Measurements from ENCODE around the gene TNFSF18.
"Not testable (repeated sequence)": the region's sequence is repeated elsewhere in the genome, so short reads cannot be mapped to it uniquely, and the experiment has no call there.

The TNFSF18 gene, protein sequence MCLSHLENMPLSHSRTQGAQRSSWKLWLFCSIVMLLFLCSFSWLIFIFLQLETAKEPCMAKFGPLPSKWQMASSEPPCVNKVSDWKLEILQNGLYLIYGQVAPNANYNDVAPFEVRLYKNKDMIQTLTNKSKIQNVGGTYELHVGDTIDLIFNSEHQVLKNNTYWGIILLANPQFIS

DNA sequence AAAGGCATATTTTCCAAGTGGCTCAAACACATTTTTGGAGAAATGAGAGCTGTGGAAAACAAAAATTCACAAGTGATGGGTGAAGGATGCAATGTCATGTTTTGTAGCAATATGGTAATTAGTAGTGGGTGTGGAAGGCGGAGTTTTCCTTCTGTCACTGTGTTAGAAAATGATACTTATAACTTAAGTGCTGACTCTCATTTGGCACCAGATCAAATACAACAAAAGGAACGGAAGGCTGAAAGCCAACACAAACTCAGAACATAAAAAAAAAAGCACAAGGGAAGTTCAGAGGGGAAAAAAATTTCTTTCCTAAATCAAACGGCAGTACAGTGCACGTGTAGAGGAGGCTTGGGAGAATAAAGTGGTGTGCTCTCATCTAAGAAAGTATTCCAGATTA lies at the start of gene TNFSF18:
Gene TNFSF18 (minus strand): TSS at position 77 of the 400 bp plus-strand sequence. CDS start 45 bp downstream, at position 32.
- DNase-seq, result no peak

DNA sequence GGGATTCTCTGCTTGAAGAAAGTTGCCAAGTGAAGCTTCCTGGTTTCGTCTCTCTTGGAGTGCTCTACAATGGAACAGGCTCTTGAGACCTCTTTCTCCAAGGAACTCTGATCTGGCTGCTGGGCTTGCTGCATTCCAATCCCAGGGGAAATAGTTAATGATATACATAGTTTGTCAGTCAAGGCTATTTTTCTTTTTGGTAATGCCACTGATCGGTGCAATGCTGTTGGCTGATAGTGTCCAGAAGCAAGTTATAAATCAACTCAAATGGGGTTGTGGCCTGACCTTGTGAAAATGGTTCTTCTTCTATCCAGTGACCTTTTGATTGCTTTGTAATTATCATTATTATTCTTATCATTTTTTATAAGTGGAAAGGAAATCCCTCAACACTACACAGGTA lies 48.4 kb upstream of the TNFSF18 start:
- no peak for DNase-seq

DNA sequence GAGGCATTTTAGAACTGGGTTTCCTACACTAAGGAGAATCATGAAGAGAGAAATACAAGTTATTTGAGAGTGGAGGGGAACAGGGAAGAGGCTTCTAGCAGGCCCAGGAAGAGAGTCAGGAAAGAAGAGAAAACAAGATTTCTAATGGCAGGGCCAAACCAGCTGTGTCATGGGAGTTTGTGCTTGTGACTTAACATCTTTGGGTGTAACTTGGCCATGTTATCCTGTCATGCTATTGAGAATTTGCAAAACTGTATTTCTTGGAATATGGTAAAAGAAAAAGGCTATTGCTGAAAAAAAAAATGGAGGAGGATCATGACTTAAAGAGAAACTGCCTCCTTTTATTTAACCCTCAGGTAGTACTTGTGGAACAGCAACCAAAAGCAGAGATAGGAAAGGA lies 47.4 kb upstream of the TNFSF18 start:
- DNase-seq, result no peak

DNA sequence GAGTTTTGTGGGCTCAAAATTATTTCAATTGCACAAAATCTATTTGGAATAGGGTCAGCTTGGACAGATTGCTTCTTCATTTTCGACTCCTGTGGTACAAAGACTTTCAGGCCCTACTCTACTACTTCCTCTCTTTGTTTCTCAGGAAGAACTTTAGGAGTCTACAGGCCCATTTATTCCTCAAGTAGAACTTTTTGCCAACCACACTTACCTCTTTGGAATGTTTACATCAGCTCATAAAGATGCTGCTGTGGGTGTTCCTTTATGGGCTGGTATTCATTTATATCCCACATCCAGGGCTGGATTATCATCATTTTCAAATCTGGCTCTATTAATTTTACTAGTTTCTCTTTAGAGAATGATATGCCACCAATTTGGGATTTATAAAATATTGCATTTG lies 46.3 kb upstream of the TNFSF18 start:
- no peak for DNase-seq

DNA sequence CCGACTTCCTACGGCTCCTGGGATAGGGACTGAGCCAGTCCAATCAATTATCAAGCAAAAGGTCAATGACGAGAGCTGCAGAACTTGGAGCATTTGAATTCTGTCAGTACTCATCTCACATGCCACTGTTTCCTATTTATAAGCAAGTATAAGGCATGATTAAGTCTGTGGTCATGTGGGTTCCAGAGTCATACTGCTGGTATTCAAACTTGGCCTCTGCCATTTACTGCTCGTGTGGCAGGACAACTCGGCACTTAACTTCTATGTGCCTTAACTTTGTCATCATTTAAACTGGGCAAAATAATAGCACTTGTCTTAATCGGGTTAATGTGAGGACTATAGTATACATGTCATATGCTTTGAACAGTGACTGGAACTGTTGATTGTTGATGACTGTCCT lies 44.9 kb upstream of the TNFSF18 start:
- DNase-seq, result no peak

DNA sequence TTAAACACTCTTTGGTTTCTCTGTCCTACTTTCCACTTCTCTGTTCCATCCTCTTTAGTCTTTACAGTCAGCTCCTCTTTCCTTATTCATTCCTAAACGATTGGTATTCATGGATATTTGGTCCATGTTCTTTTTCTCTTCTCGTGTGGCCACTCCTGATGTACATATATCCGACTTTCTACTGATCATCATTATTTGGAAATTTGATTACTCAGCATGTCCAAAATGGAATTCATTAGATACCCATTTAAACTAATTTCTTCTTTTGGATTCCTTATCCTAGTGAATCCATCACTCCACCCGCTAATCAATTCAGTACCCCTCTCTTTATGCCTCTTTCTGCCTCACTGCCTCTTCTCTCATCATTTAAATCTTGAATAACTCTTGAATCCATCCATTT lies 43.8 kb upstream of the TNFSF18 start:
- no peak for DNase-seq

DNA sequence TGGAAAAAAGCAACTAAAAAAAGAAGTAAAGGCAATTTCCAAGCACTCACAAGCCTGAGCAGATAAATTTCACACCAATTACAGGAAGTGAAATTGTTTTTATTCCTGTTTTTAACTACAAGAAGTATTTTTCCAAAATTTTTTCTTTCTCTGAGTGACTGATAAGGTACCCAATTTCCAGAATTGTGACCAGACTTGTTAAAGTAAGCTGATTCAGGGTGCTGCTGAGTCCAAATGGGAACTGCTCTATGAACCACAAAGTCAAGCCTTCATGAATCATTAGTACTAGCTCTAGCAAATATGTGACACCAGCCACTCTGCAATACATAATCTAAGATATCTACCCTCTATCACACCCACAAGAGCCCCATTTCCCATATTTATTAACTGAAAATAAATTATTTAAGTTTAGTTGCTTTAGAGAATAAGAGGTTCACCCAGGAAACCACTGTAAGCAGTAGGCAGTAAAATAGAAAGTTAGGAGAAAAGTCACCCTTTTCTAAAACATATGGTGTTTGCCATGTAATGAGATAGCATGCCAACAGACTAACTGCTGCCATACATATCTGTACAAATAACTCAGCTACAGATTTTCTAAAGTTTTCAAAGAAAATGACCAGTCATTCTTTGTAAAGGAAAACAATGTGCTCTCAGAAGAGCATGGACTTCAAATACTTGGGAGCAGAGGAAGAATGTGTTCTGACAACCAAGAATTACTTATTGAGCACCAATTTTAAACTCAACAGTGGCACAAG lies 43.1 kb upstream of the TNFSF18 start:
- no peak for DNase-seq

DNA sequence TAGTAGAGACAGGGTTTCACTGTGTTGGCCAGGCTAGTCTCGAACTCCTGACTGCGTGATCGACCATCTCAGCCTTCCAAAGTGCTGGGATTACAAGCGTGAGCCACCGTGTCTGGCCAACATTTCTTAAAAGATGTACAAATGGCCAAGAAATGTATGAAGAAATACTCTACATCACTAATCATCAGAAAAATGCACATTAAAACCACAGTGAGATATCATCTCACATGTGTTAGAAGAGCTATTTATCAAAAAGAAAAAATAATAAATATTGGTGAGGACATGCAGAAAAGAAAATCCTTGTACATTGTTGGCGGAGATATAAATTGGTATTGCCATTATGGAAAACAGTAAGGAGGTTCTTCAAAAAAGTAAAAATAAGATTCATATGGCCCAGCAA lies 33.6 kb upstream of the TNFSF18 start:
- no peak for DNase-seq

DNA sequence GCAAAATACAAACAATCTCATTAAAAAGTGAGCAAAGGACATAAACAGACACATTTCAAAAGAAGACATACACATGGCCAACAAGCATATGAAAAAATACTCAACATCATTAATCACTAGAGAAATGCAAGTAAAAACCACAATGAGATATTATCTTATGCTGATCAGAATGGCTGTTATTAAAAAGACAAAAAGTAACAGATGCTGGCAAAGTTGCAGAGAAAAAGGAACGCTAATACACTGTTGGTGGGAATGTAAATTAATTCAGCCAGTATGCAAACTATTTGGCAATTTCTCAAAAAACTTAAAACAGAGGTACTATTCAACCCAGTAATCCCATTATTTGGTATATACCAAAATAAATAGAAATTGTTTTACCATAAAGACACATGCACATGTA lies 32.2 kb upstream of the TNFSF18 start:
- DNase-seq, result no peak

DNA sequence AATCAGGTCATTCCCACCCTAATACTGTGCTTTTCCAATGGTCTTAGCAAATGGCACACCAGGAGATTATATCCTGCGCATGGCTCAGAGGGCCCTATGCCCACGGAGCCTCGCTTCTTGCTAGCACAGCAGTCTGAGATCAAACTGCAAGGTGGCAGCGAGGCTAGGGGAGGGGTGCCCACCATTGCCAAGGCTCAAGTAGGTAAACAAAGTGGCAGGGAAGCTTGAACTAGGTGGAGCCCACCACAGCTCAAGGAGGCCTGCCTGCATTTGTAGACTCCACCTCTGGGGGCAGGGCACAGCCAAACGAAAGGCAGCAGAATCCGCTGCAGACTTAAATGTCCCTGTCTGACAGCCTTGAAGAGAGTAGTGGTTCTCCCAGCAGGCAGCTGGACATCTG lies 23.5 kb upstream of the TNFSF18 start:
- not testable (repeated sequence) for DNase-seq

DNA sequence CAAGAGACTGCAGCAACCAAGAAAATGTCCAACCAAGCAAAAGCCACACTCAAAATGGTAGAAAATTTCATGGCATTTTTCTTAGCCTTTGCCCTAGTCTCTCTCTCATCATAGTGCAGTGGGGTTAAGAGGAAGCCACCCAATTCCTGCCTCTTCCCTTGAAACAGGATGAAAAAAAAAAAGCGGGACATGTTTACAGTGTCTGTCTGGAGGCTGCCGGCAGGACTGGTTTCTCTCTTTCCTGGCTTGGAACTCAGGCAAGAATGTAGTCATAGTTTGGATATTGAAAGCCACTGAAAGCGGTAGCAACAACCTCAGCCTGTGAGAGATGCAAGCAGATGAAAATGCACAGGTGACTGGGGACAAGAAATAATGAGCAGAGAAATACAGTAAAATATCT lies 13.3 kb upstream of the TNFSF18 start:
- no peak for DNase-seq

DNA sequence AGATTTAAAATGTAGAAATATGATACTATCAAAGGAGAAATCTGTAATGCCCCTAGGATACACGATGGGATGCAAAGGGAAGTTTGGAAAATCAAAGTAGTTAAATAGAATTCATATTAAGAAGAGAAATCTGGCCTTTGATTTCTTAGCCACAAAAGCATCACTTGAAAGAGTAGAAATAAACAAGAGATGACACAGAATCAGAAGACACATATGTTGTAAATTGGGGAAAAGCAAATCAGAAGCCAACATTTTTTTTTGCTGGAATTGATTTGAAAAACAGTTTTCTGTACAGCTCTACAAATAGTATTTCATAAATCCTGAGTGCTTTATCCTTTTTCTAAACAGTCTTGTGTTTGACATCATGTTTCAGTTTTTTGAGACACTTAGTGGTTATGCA lies 12.4 kb upstream of the TNFSF18 start:
- DNase-seq, result no peak

DNA sequence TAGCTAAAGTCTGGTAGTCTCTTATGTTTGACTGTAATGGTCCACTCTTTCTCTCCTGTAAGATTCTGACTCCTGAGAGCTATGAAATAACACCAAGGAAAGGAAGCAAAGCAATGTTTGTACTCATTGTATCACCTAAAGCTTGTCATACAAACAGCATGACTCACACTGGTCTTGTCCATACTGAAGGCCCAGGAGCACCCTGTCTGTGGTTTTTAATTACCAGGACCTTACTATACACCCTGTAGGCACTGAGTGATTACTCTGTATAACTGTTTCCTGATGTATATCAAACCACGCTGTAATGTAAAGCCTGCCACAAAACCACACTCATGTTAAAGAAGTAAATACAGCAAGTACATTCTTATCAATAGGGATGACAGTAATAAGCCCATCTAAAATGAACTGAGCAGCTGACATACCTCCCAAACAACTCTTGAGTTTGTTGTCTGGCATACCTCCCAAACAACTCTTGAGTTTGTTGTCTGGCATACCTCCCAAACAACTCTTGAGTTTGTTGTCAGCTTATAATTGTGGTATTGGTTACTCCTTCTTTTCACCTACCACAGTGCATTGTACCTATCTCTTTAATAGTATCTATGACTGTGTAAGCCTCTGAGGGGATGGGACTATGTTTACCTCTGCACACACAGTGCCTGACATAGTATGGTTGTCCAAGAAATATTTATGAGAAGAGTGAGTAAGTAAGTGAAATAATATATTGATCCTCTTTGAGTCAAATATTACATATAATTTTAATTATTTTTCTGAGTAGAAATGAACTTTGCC lies 11.6 kb upstream of the TNFSF18 start:
- DNase-seq, result no peak

DNA sequence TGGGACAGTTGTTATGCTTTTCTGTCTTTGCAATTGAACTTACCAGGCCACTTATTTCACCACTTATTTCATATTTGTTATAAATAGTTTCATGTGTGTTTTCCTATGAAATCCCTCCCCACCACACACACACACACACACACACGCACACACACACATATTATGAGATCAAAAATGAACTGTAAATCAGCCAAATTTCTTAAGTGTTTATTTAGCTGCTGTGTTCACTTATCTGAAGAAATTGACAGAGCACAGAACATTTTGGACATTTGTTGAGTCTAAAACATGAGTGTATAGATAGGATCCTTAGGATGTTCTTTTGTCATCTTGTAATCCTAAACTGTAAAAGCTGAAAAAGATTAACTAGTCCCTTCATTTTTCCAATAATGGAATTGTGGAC lies 7.8 kb upstream of the TNFSF18 start:
- no peak for DNase-seq

DNA sequence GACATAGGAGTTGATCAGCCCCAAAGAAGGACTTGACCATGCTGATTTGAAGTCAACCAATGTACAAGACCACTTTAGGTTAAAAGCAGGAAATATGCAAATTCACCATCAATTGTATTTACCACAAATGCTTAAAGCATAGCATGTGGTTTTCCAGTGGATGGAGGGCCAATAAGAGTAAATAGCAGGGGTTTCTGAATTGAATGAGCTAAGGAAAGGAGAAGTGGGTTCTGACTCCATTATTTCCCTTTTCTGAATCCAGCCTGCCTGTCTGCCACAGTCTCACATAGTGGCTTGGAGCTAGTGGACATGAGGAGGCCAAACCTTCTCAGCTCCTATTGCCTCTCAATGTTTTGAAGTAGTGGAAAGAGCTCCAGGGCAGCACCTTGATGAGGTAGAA lies 7.2 kb upstream of the TNFSF18 start:
- no peak for DNase-seq

DNA sequence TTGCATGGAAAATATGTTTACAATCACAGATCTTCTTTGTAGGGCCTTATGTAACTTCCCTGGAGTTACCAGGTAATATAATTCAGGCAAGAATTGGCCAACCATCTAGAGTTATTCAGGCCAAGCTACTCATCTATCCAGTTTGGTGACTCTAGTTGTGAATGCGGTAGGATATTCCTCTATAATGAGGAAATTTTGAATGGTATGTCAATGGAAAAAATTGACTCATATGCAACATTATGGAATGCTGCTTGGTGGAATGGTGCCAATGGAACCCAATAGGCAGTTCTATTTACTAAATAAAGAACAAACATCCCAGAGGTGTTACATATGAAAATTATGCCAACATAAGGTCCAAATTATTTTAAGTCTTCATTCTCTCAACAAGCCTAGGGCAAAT lies 5.6 kb upstream of the TNFSF18 start:
- DNase-seq, result no peak

DNA sequence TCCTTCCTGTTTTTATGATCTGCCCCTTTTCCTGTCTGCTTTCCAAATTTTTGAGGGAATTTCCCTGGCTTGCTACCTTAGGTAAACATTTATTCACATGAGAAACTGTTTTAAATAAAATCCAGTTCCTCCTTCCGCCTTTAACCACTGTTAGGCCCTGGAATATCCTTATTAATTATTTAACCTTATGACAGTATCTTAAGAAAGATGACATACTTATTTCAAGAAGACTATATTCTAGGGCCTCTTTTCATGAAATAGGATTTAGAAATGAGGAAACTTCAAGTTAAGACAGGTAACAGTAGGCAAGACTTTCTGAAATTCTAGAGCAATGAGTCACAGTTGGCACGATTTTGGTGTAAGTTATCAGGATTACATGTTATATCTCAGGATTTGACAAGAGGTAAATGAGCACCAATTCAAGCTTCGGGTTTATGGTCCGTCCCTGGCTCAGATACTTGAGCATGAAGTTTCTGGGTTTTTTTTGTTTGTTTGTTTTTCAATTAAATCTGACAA lies 2.0 kb upstream of the TNFSF18 start:
- no peak for DNase-seq

DNA sequence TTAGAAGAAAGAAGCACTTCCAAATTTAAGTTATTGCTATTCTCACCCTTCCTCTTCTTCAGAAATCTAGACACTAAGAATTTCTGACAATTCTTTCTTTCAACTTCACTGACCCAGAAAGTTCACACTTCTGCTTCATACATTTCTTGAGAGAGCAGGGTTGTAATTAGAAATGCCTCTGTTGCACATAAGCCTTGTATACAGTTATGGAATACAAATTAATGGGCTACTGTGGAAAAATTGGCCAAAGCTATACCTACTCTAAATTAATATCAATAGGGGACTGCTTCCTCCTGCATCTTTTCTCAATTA lies 1.5 kb downstream of the TNFSF18 start:
- no peak for DNase-seq

DNA sequence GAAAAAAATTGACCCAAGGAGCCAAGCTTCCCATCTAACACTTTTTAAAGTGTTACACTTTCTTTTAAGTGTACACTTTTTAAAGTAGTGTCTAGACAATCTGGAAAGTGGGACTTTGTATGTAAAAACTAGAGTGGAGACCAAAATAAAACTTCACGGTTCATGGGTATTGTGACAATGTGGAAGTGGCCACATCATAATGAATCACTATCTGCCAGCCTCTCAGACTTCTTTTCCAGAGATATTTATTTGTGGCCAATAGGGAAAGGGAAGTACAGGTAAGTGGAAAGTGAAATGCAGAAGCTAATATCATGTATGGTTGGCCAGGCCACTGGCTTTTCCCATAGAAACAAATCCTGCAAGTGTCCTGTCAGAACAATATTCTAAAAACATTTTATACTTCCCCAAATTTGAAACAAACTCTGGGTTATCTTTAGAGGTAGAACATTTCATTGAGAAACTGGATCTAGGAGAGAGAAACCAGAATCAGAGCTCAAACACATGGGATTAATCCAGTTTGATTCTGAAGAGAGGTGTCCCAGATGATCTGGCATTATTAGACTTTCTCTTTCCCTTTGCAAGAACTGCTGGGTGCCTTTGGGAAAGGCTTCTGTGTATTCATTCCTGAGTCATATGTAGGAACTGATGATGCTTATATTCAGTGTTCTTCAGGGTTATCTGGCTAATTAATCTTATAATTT lies 2.0 kb downstream of the TNFSF18 start:
- no peak for DNase-seq

DNA sequence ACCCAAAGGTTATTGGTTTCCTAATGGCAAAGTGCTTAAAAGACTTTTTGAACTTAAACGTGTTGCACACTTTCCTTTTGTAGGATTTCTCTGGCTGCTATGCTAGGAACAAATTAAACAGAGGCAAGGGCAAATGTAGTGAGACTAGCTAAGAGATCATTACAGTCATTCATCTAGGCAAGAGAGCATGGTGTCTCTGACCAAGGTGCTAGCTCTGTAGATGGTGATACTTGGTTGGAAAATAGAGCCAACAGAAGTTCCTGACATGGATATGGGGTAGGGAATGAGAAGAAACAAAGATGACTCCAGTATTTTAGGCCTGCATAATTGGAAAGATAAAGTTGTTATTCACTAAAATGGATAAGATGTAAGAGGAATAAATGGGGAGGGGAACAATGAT lies 6.1 kb downstream of the TNFSF18 start:
- no peak for DNase-seq

DNA sequence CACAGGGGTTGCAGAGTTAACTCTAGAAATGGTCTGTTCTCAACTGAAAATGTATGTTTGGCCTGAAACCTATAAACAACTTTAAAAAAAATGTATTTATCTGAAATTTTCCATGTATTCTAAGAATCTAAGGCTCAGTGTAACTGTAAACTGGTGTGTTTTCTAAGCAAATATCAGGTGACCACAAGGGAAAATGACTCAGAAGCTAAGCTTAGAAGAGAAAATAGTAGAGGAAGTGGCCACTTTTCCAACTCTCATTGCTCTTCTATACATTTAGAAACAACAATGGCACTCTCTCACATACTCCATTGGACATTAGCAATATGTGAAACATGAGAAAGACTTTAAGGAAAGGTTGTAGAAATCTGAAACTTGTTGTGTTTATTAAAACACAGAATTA lies 7.5 kb downstream of the TNFSF18 start:
- no peak for DNase-seq

DNA sequence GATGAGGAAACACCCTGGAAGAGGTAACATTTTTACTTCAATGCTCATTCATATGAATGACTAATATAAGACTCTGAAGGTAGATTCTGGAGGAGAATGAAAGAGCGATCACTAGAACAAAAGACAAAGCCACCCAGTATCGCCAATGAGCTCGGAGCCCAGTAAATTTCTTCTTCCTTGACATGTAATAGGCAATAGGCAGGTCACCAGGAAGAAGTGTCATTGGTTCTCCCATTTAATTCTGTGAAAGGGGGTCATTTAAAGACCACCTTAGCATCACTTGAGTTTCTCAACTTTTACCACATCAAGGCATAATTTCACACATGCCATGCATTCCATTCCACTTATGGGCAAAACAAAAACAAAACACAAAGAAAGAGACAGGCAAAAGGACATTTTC lies 7.9 kb downstream of the TNFSF18 start:
- DNase-seq, result no peak

DNA sequence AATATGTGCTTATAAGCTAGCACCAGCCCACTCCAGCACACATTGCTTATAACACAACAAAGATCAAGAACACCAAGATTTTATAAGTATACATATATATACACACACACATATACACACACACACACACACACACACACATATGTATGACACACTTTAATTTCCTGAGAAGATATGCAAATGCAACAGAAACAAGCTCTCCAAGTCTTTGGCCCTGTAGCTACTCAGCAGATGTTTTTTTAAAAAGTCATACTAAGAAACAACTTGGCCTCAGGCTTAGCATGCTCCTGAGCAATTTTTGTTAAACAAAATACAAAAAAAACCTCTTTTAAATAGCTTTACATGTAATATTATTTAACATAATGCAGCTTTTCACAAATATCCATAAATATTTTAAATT lies 11.1 kb downstream of the TNFSF18 start:
- no peak for DNase-seq

Measured in NCI-H1105 (cell line).